Occipital lobe (tissue), 2 donors: ENCODE results near the gene GNA12. TPM values are rescaled to one million over a fixed set of nuclear protein-coding genes. Genes with fewer than 3 reads are reported as not detected.
"Not testable (repeated sequence)": the region's sequence is repeated elsewhere in the genome, so short reads cannot be mapped to it uniquely, and the experiment has no call there.

ENCODE experiments used
- DNase-seq: peaks from one replicate; lab custom pipeline; 2025; lab: John Stamatoyannopoulos, UW
- total RNA-seq: library from RNA; depleted of rRNA; stranded (reverse); fragments of >200 nt; gene quantifications from one replicate; pipeline ENCODE4 v1.2.3, GENCODE V29; 2014

Gene GNA12
- total RNA-seq, 1 donor from 2014 or later = 15.3 TPM

DNA sequence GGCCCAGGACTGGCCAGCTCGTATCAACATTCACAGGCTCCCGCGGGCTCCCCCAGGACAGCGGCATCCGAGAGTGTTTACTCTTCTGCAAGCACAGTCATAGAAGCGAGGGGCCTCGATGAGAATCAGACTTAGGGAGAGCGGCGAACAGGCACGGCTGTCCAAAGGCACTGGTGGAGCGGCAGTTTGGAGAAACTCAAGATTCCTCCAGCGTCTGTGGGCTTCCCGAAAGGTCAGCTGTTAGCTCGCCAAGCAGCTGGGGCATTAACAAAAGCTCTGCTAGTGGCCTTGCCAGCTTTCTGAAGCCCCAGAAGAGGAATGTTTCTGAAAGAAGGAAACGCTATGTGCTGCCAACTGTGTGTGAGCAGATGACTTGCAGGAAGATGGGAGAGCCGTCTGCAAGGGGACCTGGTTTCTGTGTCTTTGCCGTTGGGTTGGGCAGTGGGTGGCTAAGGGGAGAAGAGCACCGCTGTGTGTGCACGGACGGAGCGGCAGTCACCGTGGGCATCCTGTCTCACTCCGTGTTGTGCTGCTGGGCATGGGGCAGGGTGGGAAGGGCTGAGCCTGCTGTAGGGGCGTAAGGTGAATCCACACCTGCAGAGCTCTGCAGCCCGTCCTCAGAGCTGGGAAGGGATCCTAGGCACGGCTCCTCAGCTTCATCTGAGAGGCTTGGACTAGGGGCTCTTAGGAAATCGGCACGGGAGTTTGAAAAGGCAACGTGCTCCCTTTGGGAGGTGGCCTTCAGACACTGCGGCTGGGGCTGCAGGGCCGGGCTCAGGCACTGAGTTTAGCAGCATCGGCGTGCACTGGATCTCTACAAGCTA, 114.0 kb downstream of the GNA12 start:
- DNase-seq = peak; percentile 76

DNA sequence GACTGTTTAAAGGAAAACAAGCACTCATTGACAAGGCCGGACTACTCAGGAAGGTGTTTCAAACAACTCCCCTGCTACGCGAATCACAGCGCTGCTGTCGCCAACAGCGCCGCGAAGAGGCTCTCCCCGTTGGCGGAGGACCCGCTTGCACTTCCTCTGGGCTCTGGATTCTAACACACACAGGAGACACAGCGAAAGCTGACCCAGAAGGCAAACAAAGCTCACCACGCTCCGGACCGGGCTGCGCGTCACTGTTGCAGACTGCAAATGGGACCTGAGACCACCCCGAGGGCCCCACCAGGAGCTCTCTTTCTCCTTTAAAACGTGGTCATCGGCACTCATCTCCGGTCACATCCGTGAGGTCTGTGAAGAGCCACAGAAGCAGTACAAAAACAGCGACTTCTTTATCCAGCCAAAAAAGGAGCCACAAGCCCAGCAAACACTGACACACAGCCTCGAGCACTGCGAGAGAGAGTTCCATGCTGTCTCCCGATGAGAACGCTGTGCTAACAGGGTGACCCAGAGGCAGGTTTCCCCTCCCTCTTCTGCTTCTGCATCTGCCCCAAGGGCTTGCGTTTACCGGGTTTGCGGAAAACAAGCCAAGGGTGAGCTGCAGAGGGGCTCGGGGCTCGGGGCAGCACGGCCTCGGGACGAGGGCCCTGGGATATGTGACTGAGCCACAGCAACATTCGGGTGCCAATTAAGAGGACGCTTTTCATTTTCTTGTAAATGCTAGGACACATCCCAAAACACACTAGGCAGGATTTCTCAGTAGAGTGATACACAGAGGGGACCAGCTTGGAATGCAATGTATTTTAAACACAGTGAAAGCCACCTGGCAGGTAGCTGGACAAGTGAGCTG, 114.8 kb downstream of the GNA12 start:
- DNase-seq = no peak

DNA sequence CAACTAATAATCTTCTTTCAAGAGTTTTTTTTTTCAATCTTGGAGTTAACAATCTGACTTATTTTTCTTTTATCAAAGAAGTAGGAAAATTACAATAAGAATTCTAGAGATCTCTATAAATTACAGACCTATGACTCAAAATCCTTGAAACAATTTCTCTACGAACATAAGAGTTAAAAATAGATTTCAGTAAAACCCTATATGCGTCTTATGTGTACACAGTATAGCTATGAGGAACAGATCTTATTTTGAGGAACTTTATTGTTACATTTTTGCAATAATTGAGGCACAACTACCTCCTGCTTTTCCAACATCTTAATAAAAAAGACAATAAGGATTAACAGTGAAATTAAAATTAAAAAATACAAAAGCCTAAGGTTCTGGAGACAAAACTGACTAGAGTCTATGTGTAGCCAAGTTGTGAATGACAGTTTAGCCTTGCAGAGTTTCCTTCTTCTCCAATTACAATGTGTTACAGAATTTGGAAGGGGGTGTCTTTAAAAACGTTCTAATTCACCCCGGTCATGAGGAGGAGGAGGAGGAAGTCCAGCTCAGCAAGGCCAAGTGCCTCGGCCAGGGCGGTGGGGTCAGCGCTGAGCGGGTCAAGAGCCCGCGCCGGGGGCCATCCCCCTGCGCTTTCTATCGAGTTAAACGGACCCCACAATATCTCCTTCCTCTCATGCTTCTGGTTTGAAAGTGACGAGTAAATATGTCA, 115.6 kb downstream of the GNA12 start:
- no peak for DNase-seq

DNA sequence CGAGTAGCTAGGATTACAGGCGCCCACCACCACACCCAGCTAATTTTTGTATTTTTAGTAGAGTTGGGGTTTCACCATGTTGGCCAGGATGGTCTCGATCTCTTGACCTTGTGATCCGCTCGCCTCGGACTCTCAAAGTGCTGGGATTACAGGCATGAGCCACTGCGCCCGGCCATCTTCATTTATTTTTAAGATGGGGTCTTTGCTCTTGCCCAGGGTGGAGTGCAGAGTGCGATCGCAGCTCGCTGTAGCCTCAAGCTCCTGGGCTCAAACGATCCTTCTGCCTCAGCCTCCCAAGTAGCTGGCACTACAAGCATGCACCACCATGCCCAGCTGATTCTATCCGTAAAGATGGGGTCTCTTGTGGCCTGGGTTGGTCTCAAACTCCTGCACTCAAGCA, 116.9 kb downstream of the GNA12 start:
- DNase-seq = not testable (repeated sequence)

DNA sequence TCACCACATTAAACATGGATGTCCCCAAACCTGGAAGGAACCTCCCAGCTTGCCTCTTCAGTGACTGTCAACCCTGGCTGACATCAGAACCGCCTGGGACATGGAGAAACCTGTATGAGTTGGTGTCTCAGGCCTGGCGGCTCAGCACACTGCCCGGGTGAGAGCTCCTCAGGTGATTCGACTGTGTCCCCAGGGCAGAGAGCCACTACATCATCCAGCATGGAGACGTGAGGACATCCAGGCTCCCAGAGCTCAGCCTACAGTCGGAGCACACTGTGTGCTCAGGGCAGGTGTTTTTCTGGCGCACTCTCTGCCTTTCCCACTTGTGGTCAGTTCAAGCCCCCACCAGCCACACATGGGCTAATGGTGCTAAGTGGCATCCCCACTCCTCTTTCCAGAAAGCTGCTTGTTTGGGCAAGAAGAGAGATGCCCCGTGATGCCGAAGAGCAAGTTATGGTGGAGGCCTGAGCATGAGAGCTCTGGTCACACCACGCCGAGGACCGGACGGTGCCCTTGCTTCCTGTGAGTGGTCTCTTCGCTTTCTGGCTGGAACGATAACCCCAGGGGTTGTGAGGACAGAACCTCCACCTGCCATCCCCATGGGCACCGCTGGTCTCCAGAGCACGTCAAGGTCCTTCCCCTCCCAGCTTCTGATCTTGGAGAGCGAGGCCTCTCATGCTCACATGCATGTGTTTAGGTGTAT, 117.6 kb downstream of the GNA12 start:
- DNase-seq = no peak

DNA sequence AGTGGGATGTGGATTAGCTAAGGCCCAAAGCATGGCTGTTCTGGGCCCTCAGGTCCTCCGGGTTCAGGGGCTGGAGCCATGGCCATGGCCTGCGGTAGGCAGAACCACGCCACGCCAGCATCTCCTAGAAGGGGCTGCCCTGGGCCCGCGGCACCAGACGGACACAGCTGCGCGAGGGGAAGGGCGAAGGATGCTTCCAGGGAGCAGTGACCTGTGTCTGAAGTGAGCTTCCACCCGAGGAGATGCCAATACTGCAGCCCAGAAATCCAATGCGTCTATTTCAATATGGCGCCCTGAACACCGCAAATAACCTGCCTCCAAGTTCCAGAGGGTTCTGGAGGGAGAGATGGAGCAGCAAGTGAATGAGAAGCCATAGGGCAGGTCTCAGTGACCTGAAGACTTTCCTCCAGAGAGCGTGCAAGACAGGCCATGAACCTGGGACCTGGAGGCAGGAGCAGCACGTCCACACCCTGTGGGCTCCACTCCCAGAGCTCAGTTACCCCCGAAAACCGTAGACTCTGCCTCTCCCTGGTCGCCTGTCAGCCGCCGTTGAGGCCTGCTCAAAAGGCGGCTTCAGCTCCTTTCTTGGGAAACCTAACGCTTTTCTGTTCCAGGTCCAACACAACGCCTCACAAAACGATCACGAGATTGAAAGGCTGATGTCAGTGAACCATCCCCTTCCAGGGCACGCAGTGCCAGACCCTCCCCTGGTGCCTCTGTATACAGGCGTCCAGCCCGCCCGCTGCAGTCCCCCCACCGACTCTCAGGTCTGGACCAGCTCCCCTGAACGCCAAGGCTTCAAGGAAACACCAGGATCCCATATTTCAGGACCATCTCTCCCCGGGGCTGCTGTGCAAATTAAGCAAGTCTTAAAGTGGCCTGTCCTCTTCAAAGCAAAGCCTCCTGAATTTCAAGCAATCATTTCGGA, 118.7 kb downstream of the GNA12 start:
- DNase-seq = no peak

DNA sequence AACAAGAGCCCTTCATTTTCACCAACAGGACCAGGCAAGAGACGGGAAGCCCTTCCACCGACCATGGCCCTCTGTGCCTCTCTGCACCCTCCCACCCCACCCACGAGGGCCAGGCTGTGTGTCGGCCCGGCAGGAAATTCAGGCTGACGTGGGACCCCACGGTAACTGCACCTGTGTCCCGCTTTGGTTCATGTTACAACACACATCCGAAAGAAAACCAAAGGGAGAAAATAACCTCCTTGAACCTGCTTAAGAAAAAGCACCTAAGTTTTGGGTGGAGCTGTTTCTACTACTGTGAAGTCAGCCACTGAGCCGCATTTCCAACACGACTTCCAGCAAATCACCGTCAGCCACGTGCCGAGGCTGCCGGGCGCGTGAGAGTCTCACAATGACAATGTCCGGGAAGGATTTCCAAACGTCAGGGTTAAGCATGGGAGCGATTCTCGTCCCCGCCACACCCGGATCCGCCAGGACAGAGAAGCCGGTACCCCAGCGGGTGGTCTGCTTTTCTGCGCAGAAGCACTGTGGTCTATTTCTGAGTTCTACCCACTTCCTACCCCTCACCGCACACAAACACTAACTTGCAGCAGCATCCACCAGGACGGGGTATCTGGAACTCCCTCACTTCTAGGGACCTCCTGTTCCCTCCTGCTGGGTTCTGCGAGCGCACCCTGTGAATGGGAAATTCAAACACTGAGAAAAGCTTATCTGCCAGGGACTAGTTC, 119.5 kb downstream of the GNA12 start:
- DNase-seq = no peak

DNA sequence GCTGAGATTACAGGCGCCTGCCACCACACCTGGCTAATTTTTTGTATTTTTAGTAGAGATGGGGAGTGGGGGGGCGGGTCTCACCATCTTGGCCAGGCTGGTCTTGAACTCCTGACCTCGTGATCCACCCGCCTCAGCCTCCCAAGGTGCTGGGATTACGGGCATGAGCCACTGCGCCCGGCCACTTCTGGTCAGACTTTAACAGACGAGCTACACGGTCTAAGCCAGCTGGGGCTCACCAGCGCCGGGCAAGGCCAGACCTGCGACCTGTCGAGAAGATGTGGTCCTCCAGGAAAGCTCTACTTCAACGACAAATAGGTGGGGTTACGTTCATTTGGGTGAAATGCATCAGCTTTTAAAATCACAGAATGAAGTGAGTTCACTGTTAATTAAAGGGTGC, 120.1 kb downstream of the GNA12 start:
- not testable (repeated sequence) for DNase-seq

DNA sequence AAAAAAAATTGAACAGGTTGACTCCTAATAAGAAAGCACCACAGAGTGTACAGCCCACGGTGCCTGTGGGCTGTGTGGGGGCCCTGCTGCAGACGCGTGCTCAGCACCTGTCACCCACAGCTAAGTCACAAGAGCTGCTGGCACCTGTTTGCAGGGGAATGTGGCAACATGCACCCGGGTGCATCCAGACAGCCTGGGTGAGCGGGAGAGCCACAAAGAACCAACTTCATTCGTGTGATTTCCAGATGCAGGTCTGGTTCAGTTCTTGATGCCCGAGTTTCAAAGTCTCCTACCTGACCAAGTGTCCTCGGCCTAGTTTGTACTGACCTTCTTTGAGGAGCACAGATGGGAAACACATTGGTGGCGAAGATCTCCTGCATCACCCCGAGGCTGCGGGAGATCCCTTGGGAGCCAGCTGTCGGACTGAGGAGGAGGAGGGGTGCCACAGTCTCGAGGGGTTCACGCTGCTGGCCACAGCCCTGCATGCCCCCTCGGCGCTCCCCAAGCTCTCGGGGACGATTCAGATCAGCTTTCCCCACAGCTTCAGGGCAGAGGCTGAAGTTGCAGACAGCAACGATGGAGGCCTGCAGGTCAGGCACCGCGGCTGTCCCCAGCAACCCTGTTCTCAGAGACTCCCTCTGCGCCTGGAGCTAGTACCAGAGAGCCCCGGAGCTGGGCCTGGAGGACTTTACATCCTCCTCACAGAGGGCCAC, 120.8 kb downstream of the GNA12 start:
- no peak for DNase-seq

DNA sequence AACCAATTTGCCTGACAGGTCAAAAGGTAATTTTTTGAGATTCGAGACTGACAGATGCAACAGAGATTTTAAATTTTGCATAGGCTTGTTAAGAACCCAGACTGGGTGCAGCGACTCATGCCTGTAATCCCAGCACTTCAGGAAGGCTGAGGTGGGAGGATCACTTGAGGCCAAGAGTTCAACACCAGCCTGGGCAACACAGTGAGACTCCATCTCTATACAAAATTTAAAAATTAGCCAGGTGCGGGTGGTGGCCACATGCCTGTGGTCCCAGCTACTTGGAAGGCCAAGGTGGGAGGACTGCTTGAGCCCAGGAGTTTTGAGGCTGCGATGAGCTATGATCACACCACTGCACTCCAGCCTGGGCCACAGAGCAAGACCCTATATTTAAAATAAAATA, 121.5 kb downstream of the GNA12 start:
- no peak for DNase-seq

DNA sequence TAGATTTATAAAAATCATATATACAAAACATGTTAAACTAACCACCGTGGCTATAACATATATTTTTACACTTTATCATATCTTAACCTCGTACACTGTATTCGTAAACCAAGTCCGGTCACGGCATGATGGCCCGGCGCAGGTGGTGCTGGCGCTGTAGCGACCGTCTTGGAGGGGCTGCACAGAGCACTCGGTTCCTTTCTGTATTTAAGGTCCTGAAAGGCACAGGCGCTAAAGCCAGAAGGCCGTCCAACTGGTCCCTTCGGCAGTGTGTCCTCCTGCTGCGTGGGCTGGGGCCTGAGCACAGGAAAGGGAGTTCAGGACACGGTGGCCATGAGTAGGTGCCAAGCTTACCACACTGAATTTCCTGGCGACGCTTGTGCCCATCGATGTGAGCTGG, 122.3 kb downstream of the GNA12 start:
- DNase-seq = no peak

DNA sequence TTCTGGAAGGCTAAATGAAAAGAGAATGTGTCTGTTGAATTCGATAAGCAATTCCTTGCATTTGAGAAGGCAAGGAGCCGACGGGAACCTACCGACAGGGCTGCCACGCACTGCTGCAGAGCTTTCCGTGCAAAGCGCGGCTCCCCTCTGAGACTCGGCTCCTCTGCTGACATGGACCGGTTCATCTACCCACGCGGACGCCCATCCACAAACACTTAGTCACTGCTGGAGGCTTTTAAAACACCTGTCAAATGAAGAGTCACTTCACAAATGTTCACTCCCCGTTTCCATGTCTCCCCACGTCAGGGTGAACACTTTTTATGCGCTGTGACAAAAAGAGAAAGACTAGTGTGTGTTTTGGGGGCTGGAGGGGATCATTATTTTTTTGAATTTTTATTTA, 124.1 kb downstream of the GNA12 start:
- peak; percentile 31 for DNase-seq

DNA sequence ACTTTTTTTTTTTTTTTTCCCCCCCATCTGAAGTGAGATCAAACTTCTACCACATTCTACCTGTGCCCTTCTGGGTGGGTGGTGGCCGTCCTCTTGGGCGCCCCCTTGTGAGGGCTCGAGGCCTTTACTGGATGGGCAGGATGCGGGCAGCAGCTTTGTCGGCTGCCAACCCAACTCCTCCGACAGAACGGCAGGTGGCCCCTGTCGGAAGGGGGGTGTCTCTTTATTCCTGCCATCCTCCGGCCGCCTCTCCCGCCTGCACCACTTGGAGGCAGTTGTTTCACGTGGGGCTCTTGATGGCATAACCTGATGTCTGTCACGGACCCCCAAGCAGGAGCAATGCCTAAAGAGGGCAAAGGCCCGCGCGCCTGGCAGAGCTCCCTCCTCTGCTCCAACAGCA, 125.1 kb downstream of the GNA12 start:
- DNase-seq = no peak

DNA sequence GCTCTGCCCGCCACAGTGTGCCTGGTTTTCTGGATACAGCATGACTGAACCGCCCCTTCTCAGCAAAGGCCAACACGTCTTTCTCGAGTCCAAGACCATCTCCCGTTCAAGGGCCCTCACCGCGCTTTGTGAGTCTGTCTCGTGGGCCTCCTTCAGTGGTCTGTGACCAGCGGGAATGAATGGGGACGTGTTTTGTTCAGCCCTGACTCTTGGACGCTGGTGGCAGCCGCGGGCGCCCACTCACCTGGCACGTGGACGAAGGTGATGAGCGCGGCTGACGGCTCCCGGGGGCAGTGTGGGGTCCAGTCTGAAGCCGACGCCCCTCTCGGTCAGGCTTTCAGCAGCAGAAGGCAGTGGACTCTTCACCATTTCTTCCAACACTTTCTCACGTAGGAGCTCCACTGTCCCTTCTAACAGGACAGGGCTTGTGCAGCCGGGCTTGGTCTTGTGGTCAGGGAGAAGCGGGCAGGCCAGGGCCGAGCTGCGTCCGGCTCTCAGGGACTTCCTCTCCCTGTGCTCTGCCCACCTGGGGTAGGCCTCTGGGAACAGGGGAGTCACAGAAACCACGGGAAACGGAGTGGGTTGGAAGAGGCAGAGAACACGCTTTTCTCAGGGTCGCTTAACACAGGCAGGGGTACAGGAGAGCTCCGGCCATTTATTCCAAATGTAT, 125.7 kb downstream of the GNA12 start:
- no peak for DNase-seq

DNA sequence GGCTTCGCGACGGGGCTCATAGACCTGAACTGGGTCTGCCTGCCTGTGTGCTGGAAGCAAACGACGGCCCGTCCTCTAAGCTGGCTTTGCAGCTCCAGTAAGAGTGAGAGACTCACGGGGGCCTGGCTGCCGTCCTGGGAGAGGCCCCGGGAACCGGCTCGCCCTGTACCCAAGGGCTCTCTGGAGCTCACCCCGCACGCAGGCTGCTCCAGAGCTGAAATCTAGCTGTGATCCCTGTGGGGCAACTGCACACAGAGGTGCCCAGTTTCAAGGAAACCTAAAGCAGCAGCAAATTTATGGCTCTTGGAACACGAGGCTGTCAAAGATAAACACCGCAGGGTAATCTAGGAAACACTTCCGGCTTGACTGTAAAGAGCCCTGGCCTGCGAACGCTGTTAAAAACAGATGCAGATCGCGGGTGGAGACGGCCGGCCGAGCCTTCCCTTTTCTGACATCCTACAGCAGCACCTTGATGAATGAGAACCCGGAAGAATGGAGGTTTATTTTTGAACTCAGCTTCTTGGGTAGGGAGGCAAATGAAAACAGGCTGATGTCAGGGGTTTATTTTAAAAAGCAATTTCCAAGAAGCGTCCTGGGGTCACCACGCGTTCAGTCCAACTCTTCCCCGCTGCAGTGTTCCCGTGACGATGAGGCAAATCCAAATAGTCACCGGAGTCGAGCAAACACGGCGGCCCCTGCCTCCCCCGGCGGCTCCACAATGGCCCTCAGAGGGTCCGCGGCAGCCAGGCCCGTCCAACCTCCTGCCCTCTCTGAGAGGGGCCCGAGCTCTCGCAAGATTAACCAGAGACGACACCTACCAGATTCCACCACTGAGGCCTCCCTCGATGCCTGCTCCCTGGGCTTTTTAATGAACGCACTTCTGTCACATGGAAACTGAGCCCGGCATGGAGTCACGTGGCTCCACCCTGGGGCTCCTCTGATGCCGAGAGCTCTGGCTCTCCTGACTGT, 126.5 kb downstream of the GNA12 start:
- no peak for DNase-seq

DNA sequence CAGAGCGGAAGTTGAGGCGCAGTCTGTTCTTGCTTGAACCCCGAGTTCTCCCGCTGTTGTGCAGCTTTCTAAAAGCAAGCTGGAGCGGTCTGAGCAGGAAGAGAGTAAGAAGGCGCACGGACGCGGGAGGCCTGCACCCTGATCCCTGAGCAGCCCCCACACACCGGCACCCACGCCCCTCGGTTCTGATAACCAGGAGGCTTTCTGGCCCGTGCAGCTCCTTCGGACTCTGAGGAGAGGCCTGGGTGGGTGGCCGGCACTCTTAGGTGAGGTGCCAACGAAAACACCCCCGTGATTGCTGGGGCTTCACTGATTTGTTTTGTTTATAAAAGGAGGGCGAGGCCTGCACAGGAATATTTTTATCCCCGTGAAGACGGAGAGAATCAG, 127.2 kb downstream of the GNA12 start:
- DNase-seq = no peak

DNA sequence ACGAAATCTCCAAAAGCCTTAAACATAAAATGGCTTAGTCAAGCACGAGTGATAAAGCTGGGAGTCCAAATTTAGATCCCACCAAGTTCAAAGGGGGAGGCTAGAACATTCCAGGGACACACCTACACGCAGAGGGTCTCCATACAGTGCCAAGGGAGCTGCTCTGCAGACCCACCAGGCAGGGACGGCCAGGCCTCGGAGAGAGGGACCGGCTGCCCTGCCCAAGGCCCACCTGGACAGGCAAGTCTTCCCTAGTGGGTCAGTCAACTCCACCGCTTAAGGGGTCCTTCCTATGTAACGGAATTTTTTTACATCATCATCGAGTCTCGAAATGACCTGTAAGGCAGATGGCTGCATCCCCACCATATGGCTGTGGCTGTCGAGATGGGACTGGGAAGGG, 127.6 kb downstream of the GNA12 start:
- no peak for DNase-seq
